HEK293 (cell line): ENCODE results near the gene ITIH5.

Source experiments
- CTCF ChIA-PET: fragments of 350-600 bp; formaldehyde crosslinking; extraction: SDS; loops from one replicate; lab custom pipeline; 2021; ENCODE audit warnings: antibody characterized with exemption; lab: Yijun Ruan, JAX
- POLR2A ChIA-PET: fragments of 300-600 bp; formaldehyde crosslinking; extraction: SDS; loops from one replicate; lab custom pipeline; 2020; ENCODE audit warnings: antibody characterized with exemption, inconsistent platforms; lab: Yijun Ruan, JAX
- H3K27ac ChIP-seq: fragments of 200-500 bp; sonication (Bioruptor generic); 2 replicates; pipeline ENCODE4 v1.5.1; 2014; ENCODE audit warnings: low read depth, low read length, control low read depth, inconsistent platforms; ENCODE audit errors: extremely low read depth
- H3K36me3 ChIP-seq, 2 experiments: fragments of 200-500 bp in 1 of 2; sonication (Bioruptor generic) in 1 of 2; 1 replicate in 1 of 2; 2 replicates in 1 of 2; pipeline ENCODE4 v1.5.1; 2014 to 2017; ENCODE audit warnings: inconsistent platforms in 2 of 2, low read length in 2 of 2; ENCODE audit not compliant: control insufficient read depth in 2 of 2, insufficient read depth in 1 of 2
- H3K4me1 ChIP-seq: fragments of 200-500 bp; sonication (Bioruptor generic); 2 replicates; pipeline ENCODE4 v1.5.1; 2014; ENCODE audit warnings: mild to moderate bottlenecking, low read length, inconsistent platforms; ENCODE audit not compliant: control insufficient read depth, insufficient read depth
- H3K4me3 ChIP-seq: 2 replicates; pipeline ENCODE4 v1.5.1; 2011; ENCODE audit warnings: low read depth, mild to moderate bottlenecking, control low read depth, low read length, moderate library complexity
- H3K9me3 ChIP-seq: fragments of 200-500 bp; sonication (Bioruptor generic); 2 replicates; pipeline ENCODE4 v1.5.1; 2014; ENCODE audit warnings: low read depth, low read length, inconsistent platforms; ENCODE audit not compliant: control insufficient read depth, insufficient read depth
- EGR2 ChIP-seq: fragments of 450-650 bp; formaldehyde crosslinking; IDR thresholded peaks from 2 replicates; pipeline ENCODE4 v1.5.1; 2016; ENCODE audit warnings: low read depth, missing biosample characterization, missing genetic modification characterization
- KLF7 ChIP-seq: fragments of 450-650 bp; formaldehyde crosslinking; IDR thresholded peaks from 2 replicates; pipeline ENCODE4 v1.5.1; 2016; ENCODE audit warnings: missing biosample characterization, missing genetic modification characterization, borderline replicate concordance
- PRDM10 ChIP-seq: fragments of 450-650 bp; formaldehyde crosslinking; IDR thresholded peaks from 2 replicates; pipeline ENCODE4 v1.5.1; 2016; ENCODE audit warnings: missing biosample characterization, missing genetic modification characterization
- TRIM28 ChIP-seq: IDR thresholded peaks from 2 replicates; pipeline ENCODE4 v1.6.1; 2011; ENCODE audit warnings: low read length, control low read depth, borderline replicate concordance
- ZBTB7A ChIP-seq: fragments of 450-650 bp; formaldehyde crosslinking; IDR thresholded peaks from 2 replicates; pipeline ENCODE4 v1.5.1; 2016; ENCODE audit warnings: low read depth, missing biosample characterization, missing genetic modification characterization
- ZIC2 ChIP-seq: fragments of 450-650 bp; formaldehyde crosslinking; IDR thresholded peaks from 2 replicates; pipeline ENCODE4 v1.5.1; 2016; ENCODE audit warnings: missing biosample characterization, missing genetic modification characterization
- ZNF132 ChIP-seq: fragments of 450-650 bp; formaldehyde crosslinking; IDR thresholded peaks from 2 replicates; pipeline ENCODE4 v1.5.1; 2017; ENCODE audit warnings: missing biosample characterization, missing genetic modification characterization, borderline replicate concordance
- ZNF146 ChIP-seq: fragments of 450-650 bp; formaldehyde crosslinking; IDR thresholded peaks from 2 replicates; pipeline ENCODE4 v1.5.1; 2016; ENCODE audit warnings: missing biosample characterization, missing genetic modification characterization
- ZNF221 ChIP-seq: fragments of 450-650 bp; formaldehyde crosslinking; IDR thresholded peaks from 2 replicates; pipeline ENCODE4 v1.5.1; 2017; ENCODE audit warnings: missing biosample characterization, missing genetic modification characterization, borderline replicate concordance
- ZNF423 ChIP-seq: fragments of 450-650 bp; formaldehyde crosslinking; IDR thresholded peaks from 2 replicates; pipeline ENCODE4 v1.5.1; 2016; ENCODE audit warnings: missing biosample characterization, missing genetic modification characterization
- ZNF48 ChIP-seq: fragments of 450-650 bp; formaldehyde crosslinking; IDR thresholded peaks from 2 replicates; pipeline ENCODE4 v1.5.1; 2016; ENCODE audit warnings: missing biosample characterization, missing genetic modification characterization
- ZNF510 ChIP-seq: fragments of 450-650 bp; formaldehyde crosslinking; IDR thresholded peaks from 2 replicates; pipeline ENCODE4 v1.5.1; 2018; ENCODE audit warnings: mild to moderate bottlenecking, missing genetic modification characterization, missing biosample characterization; ENCODE audit not compliant: insufficient replicate concordance
- ZNF548 ChIP-seq: fragments of 450-650 bp; formaldehyde crosslinking; IDR thresholded peaks from 2 replicates; pipeline ENCODE4 v1.5.1; 2016; ENCODE audit warnings: missing biosample characterization, missing genetic modification characterization
- ZNF571 ChIP-seq: fragments of 450-650 bp; formaldehyde crosslinking; IDR thresholded peaks from 2 replicates; pipeline ENCODE4 v1.5.0; 2017; ENCODE audit warnings: missing biosample characterization, missing genetic modification characterization
- ZNF580 ChIP-seq: fragments of 450-650 bp; formaldehyde crosslinking; IDR thresholded peaks from 2 replicates; pipeline ENCODE4 v1.5.1; 2016; ENCODE audit warnings: missing biosample characterization, missing genetic modification characterization
- ZNF792 ChIP-seq: fragments of 450-650 bp; formaldehyde crosslinking; IDR thresholded peaks from 2 replicates; pipeline ENCODE4 v1.5.1; 2016; ENCODE audit warnings: missing biosample characterization, missing genetic modification characterization
- ZSCAN16 ChIP-seq: fragments of 450-650 bp; formaldehyde crosslinking; IDR thresholded peaks from 2 replicates; pipeline ENCODE4 v1.5.1; 2016; ENCODE audit warnings: missing biosample characterization, missing genetic modification characterization
- ZXDB ChIP-seq: fragments of 450-650 bp; formaldehyde crosslinking; IDR thresholded peaks from 2 replicates; pipeline ENCODE4 v1.5.1; 2016; ENCODE audit warnings: missing biosample characterization, missing genetic modification characterization
- TF ChIP-seq, protein P1 (sequence below): fragments of 450-650 bp; formaldehyde crosslinking; IDR thresholded peaks from 2 replicates; pipeline ENCODE4; 2016; ENCODE audit warnings: missing biosample characterization, missing genetic modification characterization
- TF ChIP-seq, protein P2 (sequence below): fragments of 450-650 bp; formaldehyde crosslinking; IDR thresholded peaks from 2 replicates; pipeline ENCODE4 v1.5.1; 2017; ENCODE audit warnings: missing biosample characterization, mild to moderate bottlenecking, missing genetic modification characterization, moderate library complexity

Gene ITIH5

DNA sequence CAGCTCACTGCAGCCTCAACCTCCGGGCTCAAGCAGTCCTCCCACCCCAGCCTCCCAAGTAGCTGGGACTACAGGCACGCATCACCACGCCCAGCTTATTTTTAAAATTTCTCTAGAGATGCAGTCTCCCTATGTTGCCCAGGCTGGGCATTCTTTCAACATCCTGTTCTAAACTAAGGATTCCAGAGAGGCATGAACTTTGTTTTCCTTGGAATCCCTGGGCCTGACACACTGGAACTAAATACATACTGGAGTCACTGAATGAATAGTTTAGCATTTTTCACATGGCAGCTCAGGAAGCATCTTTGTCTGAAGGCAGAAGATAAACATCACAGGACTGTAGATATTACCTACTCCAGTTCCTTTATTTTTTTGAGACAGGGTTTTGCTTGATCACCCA lies 108.7 kb downstream of the ITIH5 start (continued):
- TF ChIP-seq, protein P1, sequence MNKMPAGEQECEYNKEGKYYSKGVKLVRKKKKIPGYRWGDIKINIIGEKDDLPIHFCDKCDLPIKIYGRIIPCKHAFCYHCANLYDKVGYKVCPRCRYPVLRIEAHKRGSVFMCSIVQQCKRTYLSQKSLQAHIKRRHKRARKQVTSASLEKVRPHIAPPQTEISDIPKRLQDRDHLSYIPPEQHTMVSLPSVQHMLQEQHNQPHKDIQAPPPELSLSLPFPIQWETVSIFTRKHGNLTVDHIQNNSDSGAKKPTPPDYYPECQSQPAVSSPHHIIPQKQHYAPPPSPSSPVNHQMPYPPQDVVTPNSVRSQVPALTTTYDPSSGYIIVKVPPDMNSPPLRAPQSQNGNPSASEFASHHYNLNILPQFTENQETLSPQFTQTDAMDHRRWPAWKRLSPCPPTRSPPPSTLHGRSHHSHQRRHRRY (tag by site-specific recombination), result no peak
- TF ChIP-seq ZNF571 (tag by site-specific recombination) (no peak), ZNF792 (tag by site-specific recombination) (no peak), ZNF221 (tag by site-specific recombination) (no peak), TRIM28 (no peak)
- TF ChIP-seq, all 188 proteins: peak for 0

DNA sequence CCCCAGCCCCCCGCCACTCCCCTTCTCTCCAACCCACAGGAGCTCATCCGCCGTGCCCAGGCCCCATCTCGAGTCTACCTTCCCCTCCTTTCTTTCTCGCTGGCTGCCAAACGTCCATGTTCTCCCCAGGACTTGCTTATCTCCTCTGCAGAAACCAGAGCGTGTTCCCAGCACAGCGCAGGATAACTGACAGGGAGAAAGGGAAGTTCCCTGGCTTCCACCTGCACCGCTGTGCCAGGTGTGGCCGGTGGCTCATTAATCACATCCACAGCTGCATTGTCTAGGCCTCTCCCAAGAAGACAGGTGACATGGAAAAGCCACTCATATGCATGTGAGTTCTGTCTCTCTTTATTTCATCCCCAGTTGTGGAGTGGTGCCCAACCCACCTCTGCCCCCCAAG lies 113.2 kb downstream of the ITIH5 start:
- H3K27ac ChIP-seq, result no peak overlapping the region
- no peaks in the 10 kb centered on the region for H3K9me3 ChIP-seq
- H3K4me3 ChIP-seq, result no peak overlapping the region
- no peak for TF ChIP-seq EGR2
- no peak for TF ChIP-seq ZBTB7A (tag by site-specific recombination)
- no peak for TF ChIP-seq ZXDB (tag by site-specific recombination)
- TF ChIP-seq ZNF548 (tag by site-specific recombination), result no peak
- TF ChIP-seq ZSCAN16 (tag by site-specific recombination), result no peak
- no peak for TF ChIP-seq ZNF423
- no peak for TF ChIP-seq ZNF132
- TF ChIP-seq, all 188 proteins: peak for 0
- CTCF ChIA-PET, result no interaction called here
- H3K4me1 ChIP-seq, result no peaks in the 10 kb centered on the region
- H3K36me3 ChIP-seq, result no peaks in the 10 kb centered on the region
- POLR2A ChIA-PET, result interaction anchor here (0.7 kb wide), 1 partner anchor 9 kb away, joined by 4 read pairs; no protein-coding TSS in a partner anchor

- Histone ChIP-seq H3K27ac (no peak overlapping the region), H3K4me1 (no peaks in the 10 kb centered on the region), H3K36me3 (no peaks in the 10 kb centered on the region), H3K4me3 (no peak overlapping the region), H3K9me3 (no peaks in the 10 kb centered on the region)
- CTCF ChIA-PET, result no interaction called here
- POLR2A ChIA-PET, result no interaction called here
- TF ChIP-seq PRDM10 (tag by site-specific recombination) (no peak), ZIC2 (0 out of 2 replicates have a peak, but pooled peaks have one; percentile 3), ZNF48 (tag by site-specific recombination) (no peak), KLF7 (no peak), ZNF510 (tag by site-specific recombination) (no peak), ZNF580 (tag by site-specific recombination) (no peak), ZNF146 (no peak)
- TF ChIP-seq, protein P2, sequence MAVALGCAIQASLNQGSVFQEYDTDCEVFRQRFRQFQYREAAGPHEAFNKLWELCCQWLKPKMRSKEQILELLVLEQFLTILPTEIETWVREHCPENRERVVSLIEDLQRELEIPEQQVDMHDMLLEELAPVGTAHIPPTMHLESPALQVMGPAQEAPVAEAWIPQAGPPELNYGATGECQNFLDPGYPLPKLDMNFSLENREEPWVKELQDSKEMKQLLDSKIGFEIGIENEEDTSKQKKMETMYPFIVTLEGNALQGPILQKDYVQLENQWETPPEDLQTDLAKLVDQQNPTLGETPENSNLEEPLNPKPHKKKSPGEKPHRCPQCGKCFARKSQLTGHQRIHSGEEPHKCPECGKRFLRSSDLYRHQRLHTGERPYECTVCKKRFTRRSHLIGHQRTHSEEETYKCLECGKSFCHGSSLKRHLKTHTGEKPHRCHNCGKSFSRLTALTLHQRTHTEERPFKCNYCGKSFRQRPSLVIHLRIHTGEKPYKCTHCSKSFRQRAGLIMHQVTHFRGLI, result 0 out of 2 replicates have a peak, but pooled peaks have one; percentile 20
Measured at GRCh38 chr10:7551950-7552716, 114.6 kb downstream of the ITIH5 start.
